Neural progenitor cell (in vitro differentiated cells): ENCODE results near the gene CHAF1A.

Experiments
- CTCF ChIP-seq: fragments of 200-600 bp; sonication (generic); IDR thresholded peaks from 2 replicates; pipeline ENCODE4 v1.5.1; 2017; ENCODE audit warnings: antibody characterized with exemption, mild to moderate bottlenecking
- EZH2 ChIP-seq: fragments of 200-600 bp; sonication (generic); IDR thresholded peaks from 2 replicates; pipeline ENCODE4 v1.6.1; 2017; ENCODE audit warnings: antibody characterized with exemption, mild to moderate bottlenecking, moderate library complexity
- EZH2phosphoT487 ChIP-seq: fragments of 200-600 bp; sonication (generic); IDR thresholded peaks from 2 replicates; pipeline ENCODE4 v1.6.1; 2017; ENCODE audit warnings: antibody characterized with exemption

DNA sequence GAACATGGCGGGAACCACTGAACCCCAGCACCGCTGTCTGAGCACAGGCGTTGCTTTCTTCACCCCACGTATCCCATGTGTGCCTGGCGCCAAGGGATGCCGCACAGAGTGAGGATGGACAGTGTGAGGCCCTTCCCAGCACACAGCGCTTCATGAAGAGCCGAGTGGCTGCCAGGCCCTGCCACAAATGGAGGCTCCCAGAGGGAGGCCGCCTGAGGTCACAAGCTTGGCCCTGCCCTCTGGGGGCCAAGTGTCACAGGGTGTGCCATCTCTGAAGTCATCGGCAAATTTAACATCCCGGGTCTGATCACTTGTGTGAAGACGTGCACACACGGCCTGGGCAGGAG lies 34.7 kb upstream of the CHAF1A start:
- TF ChIP-seq CTCF (no peak), EZH2 (no peak), EZH2phosphoT487 (no peak)
